Activated CD8-positive, alpha-beta T cell treated with anti-CD3 and anti-CD28 coated beads for 36 hours (primary cell): ENCODE results near the gene AKAP11. TPM values are rescaled to one million over a fixed set of nuclear protein-coding genes. Genes with fewer than 3 reads are reported as not detected.

Source experiments
- ATAC-seq: fragments of 200-7000 bp; cut with Tn5 transposase; one replicate; pipeline ENCODE4 v1.10.0; 2021; ENCODE audit warnings: mild to moderate bottlenecking, moderate library complexity
- CTCF ChIA-PET: fragments of 350-600 bp; sonication (Branson Sonifier 250); formaldehyde crosslinking; loops from one replicate; lab custom pipeline; 2021; ENCODE audit warnings: antibody characterized with exemption; lab: Charles Lee
- POLR2A ChIA-PET: fragments of 350-600 bp; sonication (Branson Sonifier 250); formaldehyde crosslinking; loops from one replicate; lab custom pipeline; 2021; ENCODE audit warnings: antibody characterized with exemption; lab: Charles Lee
- DNase-seq: peaks from one replicate; pipeline ENCODE4 v3.0.0-alpha.2; 2020
- H3K27ac Mint-ChIP-seq: one replicate; pipeline ENCODE4 v1.8.0; 2021; ENCODE audit warnings: mild to moderate bottlenecking, mixed read lengths
- H3K27me3 Mint-ChIP-seq: one replicate; pipeline ENCODE4 v1.8.0; 2021; ENCODE audit warnings: mixed read lengths
- H3K36me3 Mint-ChIP-seq: one replicate; pipeline ENCODE4 v1.8.0; 2021; ENCODE audit warnings: low read depth, mixed read lengths
- H3K4me1 Mint-ChIP-seq: one replicate; pipeline ENCODE4 v1.8.0; 2021; ENCODE audit warnings: low read depth, mixed read lengths
- H3K4me3 Mint-ChIP-seq: one replicate; pipeline ENCODE4 v1.8.0; 2021; ENCODE audit warnings: mild to moderate bottlenecking, moderate library complexity, mixed read lengths
- H3K9me3 Mint-ChIP-seq: one replicate; pipeline ENCODE4 v1.8.0; 2021; ENCODE audit warnings: mixed read lengths
- intact Hi-C: fragments of 100-400 bp; cut with micrococcal nuclease; formaldehyde crosslinking; loops from one replicate; pipeline ENCODE4 v1.10.0; 2022
- total RNA-seq, 2 experiments: library from RNA; stranded (reverse); gene quantifications; one replicate each; pipeline ENCODE4 v1.2.3, GENCODE V29; 2021
- TF ChIP-seq, protein P1 (sequence below): fragments of 200-600 bp; IDR thresholded peaks from one replicate; pipeline ENCODE4 v1.8.0; 2022; ENCODE audit warnings: antibody characterized with exemption, mild to moderate bottlenecking

Gene AKAP11
- total RNA-seq, 2 experiments from 2014 or later: 37.0 to 37.5 TPM

DNA sequence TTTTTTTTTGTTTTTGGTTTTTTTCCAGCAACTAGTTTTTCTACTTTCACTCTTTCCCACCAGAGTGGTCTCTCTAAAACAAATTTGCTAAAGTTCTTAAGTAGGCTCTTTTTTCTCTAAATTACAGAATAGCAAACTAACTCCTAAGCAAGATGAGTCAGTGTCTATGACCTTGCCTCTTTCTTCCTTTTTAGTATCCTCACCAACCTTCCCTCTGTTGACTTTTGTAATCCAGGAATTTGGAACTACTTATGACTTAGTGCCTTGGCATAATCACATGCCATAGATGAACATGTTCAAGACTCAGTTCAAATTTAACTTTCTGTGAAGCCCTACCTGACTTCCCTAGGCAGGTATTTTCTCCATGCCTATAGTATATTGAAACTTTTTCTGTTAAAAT is 32.3 kb upstream of the AKAP11 start:
- no peaks in the 10 kb centered on the region for H3K9me3 Mint-ChIP-seq
- H3K27ac Mint-ChIP-seq: no peak overlapping the region
- ChIA-PET CTCF (no interaction called here), POLR2A (no interaction called here)
- no peaks in the 10 kb centered on the region for H3K36me3 Mint-ChIP-seq
- no peak for DNase-seq
- H3K4me3 Mint-ChIP-seq: no peak overlapping the region
- no peak for ATAC-seq
- H3K27me3 Mint-ChIP-seq: no peaks in the 10 kb centered on the region
- TF ChIP-seq, protein P1, sequence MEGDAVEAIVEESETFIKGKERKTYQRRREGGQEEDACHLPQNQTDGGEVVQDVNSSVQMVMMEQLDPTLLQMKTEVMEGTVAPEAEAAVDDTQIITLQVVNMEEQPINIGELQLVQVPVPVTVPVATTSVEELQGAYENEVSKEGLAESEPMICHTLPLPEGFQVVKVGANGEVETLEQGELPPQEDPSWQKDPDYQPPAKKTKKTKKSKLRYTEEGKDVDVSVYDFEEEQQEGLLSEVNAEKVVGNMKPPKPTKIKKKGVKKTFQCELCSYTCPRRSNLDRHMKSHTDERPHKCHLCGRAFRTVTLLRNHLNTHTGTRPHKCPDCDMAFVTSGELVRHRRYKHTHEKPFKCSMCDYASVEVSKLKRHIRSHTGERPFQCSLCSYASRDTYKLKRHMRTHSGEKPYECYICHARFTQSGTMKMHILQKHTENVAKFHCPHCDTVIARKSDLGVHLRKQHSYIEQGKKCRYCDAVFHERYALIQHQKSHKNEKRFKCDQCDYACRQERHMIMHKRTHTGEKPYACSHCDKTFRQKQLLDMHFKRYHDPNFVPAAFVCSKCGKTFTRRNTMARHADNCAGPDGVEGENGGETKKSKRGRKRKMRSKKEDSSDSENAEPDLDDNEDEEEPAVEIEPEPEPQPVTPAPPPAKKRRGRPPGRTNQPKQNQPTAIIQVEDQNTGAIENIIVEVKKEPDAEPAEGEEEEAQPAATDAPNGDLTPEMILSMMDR: no peak
- H3K4me1 Mint-ChIP-seq: no peaks in the 10 kb centered on the region
- intact Hi-C loops: no loop called here

DNA sequence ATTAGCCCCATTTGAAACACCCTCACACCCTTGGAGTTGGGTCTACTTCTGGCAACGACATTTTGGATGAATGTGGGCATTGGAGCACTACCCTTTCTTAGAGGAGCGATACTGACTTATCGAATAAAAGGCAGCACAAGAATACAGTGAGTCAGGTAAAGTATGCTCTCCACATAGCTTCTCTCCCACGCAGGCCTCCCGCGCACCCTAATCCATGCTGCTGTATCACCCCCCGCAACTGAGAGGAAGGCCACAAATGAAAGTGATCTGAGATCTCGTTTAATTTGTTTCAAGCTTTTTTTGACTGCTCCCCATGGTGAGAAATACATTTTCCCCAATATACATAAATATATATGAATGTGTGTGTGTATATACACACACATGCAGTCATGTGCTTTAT is 25.4 kb upstream of the AKAP11 start:
- no peak overlapping the region for H3K27ac Mint-ChIP-seq
- no peak overlapping the region for H3K4me3 Mint-ChIP-seq
- H3K4me1 Mint-ChIP-seq: peaks cover 4% of the 10 kb centered on the region
- H3K9me3 Mint-ChIP-seq: no peaks in the 10 kb centered on the region
- no peak for ATAC-seq
- intact Hi-C loops: no loop called here
- ChIA-PET CTCF (no interaction called here), POLR2A (interaction anchor here (0.9 kb wide), 1 partner anchor 10 kb away, joined by 4 read pairs; no protein-coding TSS in a partner anchor)
- H3K36me3 Mint-ChIP-seq: no peaks in the 10 kb centered on the region
- no peaks in the 10 kb centered on the region for H3K27me3 Mint-ChIP-seq
- TF ChIP-seq, protein P1: no peak
- DNase-seq: no peak

DNA sequence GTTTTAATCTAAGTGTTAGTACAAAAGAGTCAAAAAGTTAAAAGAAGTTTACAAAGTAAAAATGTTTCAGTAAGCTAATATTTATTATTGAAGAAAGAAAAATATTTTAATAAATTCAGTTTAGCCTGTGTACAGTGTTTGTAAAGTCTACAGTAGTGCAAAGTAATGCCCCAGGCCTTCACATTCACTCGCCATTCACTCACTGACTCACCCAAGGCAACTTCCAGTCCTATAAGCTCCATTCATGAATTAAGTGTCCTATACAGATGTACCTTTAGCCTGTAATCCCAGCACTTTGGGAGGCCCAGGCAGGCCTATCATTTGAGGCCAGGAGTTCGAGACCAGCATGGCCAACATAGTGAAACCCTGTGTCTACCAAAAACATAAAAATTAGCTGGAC is 24.1 kb upstream of the AKAP11 start:
- ChIA-PET CTCF (interaction anchor here (1.1 kb wide), 1 partner anchor 9 kb away, joined by 3 read pairs; no protein-coding TSS in a partner anchor), POLR2A (interaction anchor here (0.8 kb wide), 1 partner anchor 24 kb away, joined by 3 read pairs; the partner anchor contains the start of gene AKAP11)
- TF ChIP-seq, protein P1: no peak
- DNase-seq: no peak
- intact Hi-C loops: no loop called here
- no peak overlapping the region for H3K4me3 Mint-ChIP-seq
- ATAC-seq: no peak
- no peaks in the 10 kb centered on the region for H3K27me3 Mint-ChIP-seq
- H3K9me3 Mint-ChIP-seq: no peaks in the 10 kb centered on the region
- H3K4me1 Mint-ChIP-seq: peaks cover 4% of the 10 kb centered on the region
- no peak overlapping the region for H3K27ac Mint-ChIP-seq
- H3K36me3 Mint-ChIP-seq: no peaks in the 10 kb centered on the region

DNA sequence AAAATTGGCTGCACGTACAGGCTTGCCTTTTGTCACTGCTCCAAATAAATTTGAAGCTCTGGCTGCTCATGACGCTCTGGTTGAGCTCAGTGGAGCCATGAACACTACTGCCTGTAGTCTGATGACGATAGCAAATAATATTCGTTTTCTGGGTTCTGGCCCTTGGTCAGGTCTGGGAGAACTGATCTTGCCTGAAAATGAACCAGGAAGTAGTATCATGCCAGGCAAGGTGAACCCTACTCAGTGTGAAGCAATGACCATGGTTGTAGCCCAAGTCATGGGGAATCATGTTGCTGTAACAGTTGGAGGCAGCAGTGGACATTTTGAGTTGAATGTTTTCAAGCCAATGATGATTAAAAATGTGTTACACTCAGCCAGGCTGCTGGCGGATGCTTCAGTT is 16.1 kb upstream of the AKAP11 start:
- H3K9me3 Mint-ChIP-seq: no peaks in the 10 kb centered on the region
- ChIA-PET POLR2A (interaction anchor here (1.3 kb wide), 1 partner anchor 10 kb away, joined by 4 read pairs; no protein-coding TSS in a partner anchor), CTCF (no interaction called here)
- TF ChIP-seq, protein P1: no peak
- no peak overlapping the region for H3K27ac Mint-ChIP-seq
- ATAC-seq (no peak), DNase-seq (no peak)
- peaks cover 3% of the 10 kb centered on the region for H3K27me3 Mint-ChIP-seq
- intact Hi-C loops: no loop called here
- H3K4me3 Mint-ChIP-seq: no peak overlapping the region
- H3K36me3 Mint-ChIP-seq: no peaks in the 10 kb centered on the region
- peaks cover 12% of the 10 kb centered on the region for H3K4me1 Mint-ChIP-seq

DNA sequence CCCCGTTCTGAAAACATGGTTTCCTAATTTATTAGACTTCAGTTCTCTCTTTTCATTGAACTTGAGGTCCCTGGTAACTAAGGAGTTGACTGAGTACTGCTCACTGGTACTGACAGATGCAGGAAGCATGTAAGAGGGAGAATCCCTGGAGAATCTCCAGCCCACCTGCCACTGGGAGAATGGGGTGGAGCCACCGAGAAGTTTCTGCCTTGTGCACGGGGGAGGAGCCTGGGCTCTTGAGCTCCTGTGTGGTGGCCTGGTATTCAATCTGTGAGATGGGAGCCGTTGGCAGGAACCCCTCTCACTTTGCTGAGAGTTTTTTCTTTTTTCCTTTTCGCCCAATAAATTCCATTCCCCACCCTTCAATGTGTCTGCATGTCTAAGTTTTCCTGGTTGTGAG is 13.2 kb upstream of the AKAP11 start:
- H3K9me3 Mint-ChIP-seq: peaks cover 1% of the 10 kb centered on the region
- intact Hi-C loops: no loop called here
- H3K4me1 Mint-ChIP-seq: peaks cover 12% of the 10 kb centered on the region
- H3K4me3 Mint-ChIP-seq: no peak overlapping the region
- H3K36me3 Mint-ChIP-seq: no peaks in the 10 kb centered on the region
- peaks cover 5% of the 10 kb centered on the region for H3K27me3 Mint-ChIP-seq
- ATAC-seq (no peak), DNase-seq (no peak)
- TF ChIP-seq, protein P1: no peak
- H3K27ac Mint-ChIP-seq: no peak overlapping the region
- ChIA-PET CTCF (interaction anchor here (1.2 kb wide), 1 partner anchor 9 kb away, joined by 3 read pairs; no protein-coding TSS in a partner anchor), POLR2A (interaction anchor here (1.4 kb wide), 1 partner anchor 13 kb away, joined by 3 read pairs; no protein-coding TSS in a partner anchor)
